Measurements from ENCODE around the gene BCORL1.

BCORL1 gene

GRCh38 chrX:130014356-130014755, 31.9 kb downstream of the BCORL1 start:
- DNase-seq: no peak

DNA sequence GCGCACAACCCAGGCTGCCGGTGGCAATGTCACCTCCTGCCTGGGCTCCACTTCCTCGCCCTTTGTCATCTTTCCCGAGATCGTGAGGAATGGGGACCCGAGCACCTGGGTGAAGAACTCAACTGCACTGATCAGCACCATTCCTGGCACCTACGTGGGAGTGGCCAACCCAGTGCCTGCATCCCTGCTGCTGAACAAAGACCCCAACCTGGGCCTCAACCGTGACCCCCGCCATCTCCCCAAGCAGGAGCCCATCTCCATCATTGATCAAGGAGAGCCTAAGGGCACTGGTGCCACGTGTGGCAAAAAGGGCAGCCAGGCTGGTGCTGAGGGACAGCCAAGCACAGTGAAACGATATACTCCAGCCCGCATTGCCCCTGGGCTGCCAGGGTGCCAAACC, 32.3 kb downstream of the BCORL1 start:
- no peak for DNase-seq

- DNase-seq: no peak
Observed at GRCh38 chrX:130015181-130015580, 32.7 kb downstream of the BCORL1 start.

DNA sequence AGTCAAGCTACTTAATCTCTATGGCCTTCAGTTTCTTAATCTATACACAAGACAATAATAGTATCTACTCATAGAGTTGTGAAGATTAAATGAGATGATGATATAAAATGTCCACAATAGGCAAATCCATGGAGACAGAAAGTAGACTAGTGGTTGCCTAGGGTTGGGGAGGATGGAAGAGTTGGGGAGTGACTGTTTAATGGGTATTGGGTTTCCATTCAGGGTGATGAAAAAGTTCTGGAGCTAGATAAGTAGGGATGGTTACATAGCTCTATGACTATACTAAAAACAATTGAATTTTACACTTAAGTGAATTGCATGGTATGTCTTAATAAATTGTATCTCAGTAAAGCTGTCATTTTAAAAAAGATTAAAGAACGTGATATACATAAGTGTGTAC, 35.7 kb downstream of the BCORL1 start:
- no peak for DNase-seq

GRCh38 chrX:130020661-130021324, 38.4 kb downstream of the BCORL1 start:
- DNase-seq: no peak

DNA sequence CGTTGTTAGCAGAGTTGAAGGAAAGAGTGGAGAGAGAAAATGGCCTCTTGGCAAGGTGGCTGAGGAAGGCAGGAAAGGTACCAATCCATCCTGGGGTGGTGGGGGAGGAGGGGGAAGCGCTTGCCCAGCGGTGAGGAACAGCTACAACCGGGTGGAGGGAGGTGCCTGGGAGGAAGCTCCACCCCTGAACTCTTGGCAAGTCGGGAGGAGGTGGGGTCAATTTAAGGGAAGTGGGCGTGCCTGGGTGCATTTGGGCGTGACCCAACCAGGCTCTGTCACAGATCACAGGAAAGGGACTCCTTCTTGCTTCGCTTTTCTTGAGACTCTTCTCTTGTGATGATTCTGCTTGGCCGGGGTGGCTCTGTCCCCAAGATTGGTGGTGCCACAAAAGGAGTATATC, 41.7 kb downstream of the BCORL1 start:
- DNase-seq: no peak

DNA sequence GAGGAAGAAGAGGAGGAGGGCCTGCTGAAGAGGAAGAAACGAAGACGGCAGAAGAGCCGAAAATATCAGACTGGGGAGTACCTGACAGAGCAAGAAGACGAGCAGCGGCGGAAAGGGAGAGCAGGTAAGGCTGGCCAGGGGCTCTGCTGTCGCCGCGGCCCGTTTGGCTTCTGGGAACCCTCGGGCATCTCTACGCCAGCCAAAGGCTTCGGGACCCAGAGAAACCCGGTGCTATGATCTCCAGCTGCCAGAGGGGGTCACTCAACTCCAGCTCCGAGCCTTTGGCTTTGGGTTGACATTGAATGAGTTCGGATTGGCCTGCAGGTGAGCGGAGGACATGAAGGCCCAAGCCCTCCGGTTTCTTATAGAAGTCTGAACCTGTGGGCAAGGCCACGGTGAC, 42.8 kb downstream of the BCORL1 start:
- no peak for DNase-seq

DNA sequence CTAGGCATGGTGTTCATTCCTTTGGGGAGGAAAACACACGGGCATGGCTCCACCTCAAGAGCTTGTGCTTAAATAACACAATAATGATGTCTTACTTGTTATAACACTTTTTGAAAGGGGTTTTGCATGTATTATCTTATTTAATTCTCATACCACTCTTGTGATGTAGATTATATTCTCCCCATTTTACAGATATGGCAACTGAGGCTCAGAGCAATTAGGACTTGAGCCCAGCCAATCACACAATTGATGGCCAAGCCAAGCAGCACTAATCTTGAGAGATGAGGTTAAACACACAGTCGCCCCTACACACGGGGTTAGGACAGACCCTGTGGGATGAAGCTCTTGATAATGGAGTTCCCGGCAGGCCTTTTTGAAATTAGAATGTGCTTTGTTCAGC, 45.1 kb downstream of the BCORL1 start:
- DNase-seq: no peak

DNA sequence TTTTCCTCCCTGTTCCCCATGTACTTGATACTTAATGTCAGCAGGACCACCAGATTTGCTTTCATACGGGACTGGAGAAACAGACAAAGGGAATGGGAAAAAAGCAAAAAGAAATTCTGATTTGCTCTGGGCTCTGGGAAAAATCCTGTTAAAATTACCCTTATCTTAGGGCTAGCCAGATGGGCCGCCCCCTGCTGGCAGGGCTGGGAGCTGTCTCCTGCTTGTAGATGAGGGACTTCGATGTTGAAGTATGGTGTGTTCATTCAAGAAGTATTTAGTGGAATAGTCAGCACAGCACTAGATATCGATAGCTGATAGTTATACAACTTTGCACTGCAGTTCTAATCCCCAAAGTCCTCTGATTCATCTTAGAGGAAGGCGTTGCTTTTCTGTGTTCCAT, 45.8 kb downstream of the BCORL1 start:
- DNase-seq: no peak

DNA sequence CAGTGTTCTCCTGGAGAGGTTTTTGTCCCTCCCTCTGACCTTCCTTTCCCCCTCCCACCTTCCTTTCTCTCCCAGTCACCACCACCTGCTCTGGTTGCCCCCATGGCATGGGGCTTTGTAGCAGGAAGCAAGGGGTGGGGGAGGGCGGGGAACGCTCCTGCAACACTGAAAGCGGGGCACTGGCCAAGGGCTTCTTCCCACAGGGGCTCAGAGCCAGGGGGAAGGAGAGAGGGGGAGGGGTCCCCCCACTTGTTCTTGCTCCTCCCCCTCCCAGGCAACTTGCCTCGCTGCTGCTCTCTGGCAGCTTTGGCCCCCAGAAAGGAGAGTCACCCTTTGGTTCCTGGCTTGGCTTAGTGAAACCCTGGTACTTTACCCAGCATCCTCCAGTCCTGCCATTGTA, 48.4 kb downstream of the BCORL1 start:
- DNase-seq: no peak

GRCh38 chrX:130032552-130032951, 50.1 kb downstream of the BCORL1 start:
- no peak for DNase-seq

GRCh38 chrX:130034178-130034577, 51.7 kb downstream of the BCORL1 start:
- no peak for DNase-seq

GRCh38 chrX:130039847-130040246, 57.4 kb downstream of the BCORL1 start:
- DNase-seq: no peak

GRCh38 chrX:130047416-130047815, 65.0 kb downstream of the BCORL1 start:
- DNase-seq: no peak

DNA sequence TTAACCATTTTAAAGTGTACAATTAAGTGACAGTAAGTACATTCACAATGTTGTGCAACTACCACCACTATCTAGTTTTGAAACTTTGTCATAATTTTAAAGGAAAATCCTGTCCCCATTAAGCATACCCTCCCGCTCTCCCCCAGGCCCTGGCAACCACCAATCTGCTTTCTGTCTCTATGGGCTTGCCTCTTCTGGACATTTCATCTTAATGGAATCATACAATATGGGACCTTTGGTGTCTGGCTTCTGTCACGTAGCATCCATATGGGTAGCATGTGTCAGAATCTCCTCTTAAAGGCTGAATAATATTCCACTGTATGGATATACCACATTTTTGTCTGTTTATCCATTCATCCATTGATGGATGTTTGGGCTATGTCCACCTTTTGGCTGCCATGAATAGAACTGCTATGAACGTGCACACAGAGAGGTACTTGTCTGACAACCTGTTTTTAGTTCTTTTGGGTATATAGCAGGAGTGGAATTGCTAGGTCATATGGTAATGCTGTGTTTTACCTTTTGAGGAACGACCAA, 66.3 kb downstream of the BCORL1 start:
- no peak for DNase-seq

DNA sequence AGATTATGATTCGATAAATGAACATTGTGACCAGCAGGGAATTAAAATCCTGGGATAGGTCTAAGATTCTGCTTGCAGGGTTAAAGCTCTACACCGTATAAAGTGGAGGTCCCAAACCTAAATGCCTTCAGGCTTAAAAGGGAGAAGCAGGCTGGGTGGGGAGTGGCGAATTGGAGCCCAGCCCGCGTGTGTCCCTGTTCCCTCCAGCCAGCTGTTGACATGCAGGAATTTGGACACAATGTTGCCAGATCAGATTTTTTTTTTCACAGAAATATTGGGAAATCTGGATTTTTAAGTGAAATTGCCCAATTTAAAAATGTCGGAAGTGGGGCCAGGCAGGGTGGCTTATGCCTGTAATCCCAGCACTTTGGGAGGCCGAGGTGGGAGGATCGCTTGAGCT, 67.4 kb downstream of the BCORL1 start:
- no peak for DNase-seq

GRCh38 chrX:130051176-130051845, 68.9 kb downstream of the BCORL1 start:
- DNase-seq: no peak

DNA sequence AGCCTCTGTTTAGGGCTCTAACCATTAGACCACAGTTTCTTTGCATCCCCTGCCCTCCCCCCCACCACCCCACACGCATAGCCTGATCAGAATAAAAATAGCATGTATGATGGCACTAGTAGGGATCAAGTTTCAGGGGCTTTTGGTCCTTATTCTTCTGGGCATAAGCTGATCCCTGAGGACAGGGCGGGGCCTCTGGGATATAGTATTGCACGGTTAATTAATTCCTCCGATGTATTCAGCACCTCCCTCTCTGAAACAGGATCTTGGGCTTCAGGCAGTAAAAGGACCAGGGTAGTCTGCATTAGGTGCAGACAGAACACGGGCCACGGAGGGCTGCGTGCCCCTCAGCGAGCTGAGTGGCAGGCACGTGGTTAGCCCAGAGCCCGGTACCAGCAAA, 70.8 kb downstream of the BCORL1 start:
- no peak for DNase-seq

GRCh38 chrX:130055103-130055502, 72.7 kb downstream of the BCORL1 start:
- DNase-seq: no peak

DNA sequence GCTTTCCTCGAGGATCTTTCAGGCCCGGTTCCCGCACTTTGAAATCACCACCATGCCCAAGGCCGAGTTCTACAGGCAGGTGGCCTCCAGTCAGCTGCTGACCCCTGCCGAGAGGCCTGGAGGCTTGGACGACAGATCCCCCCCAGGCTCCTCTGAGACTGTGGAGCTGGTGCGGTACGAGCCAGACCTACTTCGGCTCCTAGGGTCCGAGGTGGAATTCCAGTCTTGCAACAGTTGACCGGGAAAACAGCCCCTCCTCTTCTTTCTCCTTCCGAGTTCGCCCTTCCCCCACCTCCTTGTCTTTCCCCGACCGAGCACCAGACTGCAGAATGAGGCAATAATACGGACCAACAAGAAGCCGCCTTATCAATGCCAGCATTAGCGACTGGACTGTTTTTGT, 73.5 kb downstream of the BCORL1 start:
- no peak for DNase-seq

DNA sequence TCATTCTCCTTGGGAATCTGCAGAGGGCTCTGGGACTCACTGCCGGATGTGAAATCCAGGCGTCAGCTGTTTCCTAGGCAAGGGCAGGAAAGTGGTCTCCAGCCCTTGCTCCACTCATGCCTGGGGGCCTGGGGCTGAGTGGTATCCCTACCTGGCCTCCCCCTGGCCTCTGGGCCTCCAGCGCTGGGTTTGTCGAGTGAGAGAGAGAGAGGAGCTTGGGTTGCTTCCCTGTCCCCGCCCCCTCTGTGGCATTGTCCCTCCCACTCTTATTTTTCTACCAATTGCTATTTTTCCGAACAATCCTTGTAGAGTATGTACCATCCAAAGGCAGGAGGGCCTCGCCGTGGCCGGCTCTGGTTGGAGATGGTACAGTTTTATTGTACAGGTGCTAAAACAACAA, 74.8 kb downstream of the BCORL1 start:
- DNase-seq: no peak

- DNase-seq: no peak
Observed at GRCh38 chrX:130058652-130059051, 76.2 kb downstream of the BCORL1 start.

- peak; percentile 76 for DNase-seq
Observed at GRCh38 chrX:130060122-130061069, 78.0 kb downstream of the BCORL1 start.

Measured in NCI-H1092 treated with DMSO at 0.1 percent for 48 hours (cell line).